Measurements from ENCODE around the gene MPZL1. TPM values are rescaled to one million over a fixed set of nuclear protein-coding genes. Genes with fewer than 3 reads are reported as not detected.

Gene MPZL1
- total RNA-seq, 1 experiment from 2014 or later: 52.9 TPM

DNA sequence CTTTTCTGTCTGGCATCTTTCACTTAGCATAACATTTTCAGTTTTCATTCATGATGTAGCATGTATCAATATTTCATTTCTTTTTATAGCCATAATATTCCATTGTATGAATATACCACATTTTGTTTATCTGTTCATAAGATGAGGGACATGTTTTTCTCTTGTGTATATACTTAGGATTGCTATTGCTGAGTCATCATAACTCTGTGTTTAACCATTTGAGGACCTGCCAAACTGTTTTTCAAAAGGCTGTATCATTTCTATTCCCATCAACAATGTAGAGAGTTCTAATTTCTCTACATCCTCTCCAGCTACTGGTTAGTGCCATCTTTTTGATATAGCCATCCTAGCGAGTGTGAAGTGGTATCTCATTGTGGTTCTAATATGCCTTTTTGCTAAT, 26.2 kb downstream of the MPZL1 start:
- no peak overlapping the region for H3K27ac ChIP-seq (ENCODE audit: low read depth, low read length)
- POLR2A ChIA-PET: no interaction called here
- ATAC-seq: no peak
- H2AFZ ChIP-seq (ENCODE audit: low read depth, low read length, poor library complexity, severe bottlenecking): no peak overlapping the region
- H3K79me2 ChIP-seq (ENCODE audit: insufficient read depth, low read length): peaks cover 76% of the 10 kb centered on the region
- H3K9me2 ChIP-seq (ENCODE audit: insufficient read depth): no peaks in the 10 kb centered on the region
- no peaks in the 10 kb centered on the region for H4K20me1 ChIP-seq (ENCODE audit: insufficient read depth)
- H3K4me3 ChIP-seq (replicated peaks in 1 of 2; ENCODE audit: low read depth in 1 of 2, low read length in 2 of 2): no peak overlapping the region
- no peaks in the 10 kb centered on the region for H3K27me3 ChIP-seq (ENCODE audit: insufficient read depth, low read length)
- peaks cover 4 to 15% of the 10 kb centered on the region in 2 experiments; a peak in 3 of 4 replicates for H3K4me1 ChIP-seq (ENCODE audit: control insufficient read depth in 1 of 2, insufficient read depth in 2 of 2, low read length in 2 of 2)
- RAD21 ChIA-PET (ENCODE audit: low non-redundant PET in 1 of 2, low total read pairs in 2 of 2, uncharacterized antibody in 2 of 2, unreplicated experiment in 2 of 2): no interaction called here
- no peaks in the 10 kb centered on the region for H3K36me3 ChIP-seq (ENCODE audit: control insufficient read depth in 1 of 2, insufficient read depth in 2 of 2, low read length in 2 of 2)
- CTCF ChIA-PET: no interaction called here
- intact Hi-C loops (cut with micrococcal nuclease): no loop called here
- DNase-seq (ENCODE audit: low read depth, low spot score): no peak
- no peak overlapping the region for H3K4me2 ChIP-seq (ENCODE audit: low read length)
- TF ChIP-seq SIN3A (IDR thresholded peaks at IDR 0.05; ENCODE audit: low read depth) (no peak), ZFX (IDR thresholded peaks at IDR 0.05) (no peak), CEBPB (IDR thresholded peaks at IDR 0.05; ENCODE audit: low read depth) (no peak), TCF7L2 (IDR thresholded peaks at IDR 0.05; ENCODE audit: borderline replicate concordance, extremely low read depth, insufficient read depth, insufficient read length) (no peak), POLR2A (IDR thresholded peaks at IDR 0.05; ENCODE audit: borderline replicate concordance, extremely low read depth, insufficient read depth, insufficient read length) (no peak), SRF (IDR thresholded peaks at IDR 0.05; ENCODE audit: low read depth) (no peak)
- TF ChIP-seq, protein P1, sequence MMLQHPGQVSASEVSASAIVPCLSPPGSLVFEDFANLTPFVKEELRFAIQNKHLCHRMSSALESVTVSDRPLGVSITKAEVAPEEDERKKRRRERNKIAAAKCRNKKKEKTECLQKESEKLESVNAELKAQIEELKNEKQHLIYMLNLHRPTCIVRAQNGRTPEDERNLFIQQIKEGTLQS (IDR thresholded peaks at IDR 0.05): no peak
- TF ChIP-seq, protein P2, sequence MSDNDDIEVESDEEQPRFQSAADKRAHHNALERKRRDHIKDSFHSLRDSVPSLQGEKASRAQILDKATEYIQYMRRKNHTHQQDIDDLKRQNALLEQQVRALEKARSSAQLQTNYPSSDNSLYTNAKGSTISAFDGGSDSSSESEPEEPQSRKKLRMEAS (IDR thresholded peaks at IDR 0.05): no peak
- TF ChIP-seq, protein P3, sequence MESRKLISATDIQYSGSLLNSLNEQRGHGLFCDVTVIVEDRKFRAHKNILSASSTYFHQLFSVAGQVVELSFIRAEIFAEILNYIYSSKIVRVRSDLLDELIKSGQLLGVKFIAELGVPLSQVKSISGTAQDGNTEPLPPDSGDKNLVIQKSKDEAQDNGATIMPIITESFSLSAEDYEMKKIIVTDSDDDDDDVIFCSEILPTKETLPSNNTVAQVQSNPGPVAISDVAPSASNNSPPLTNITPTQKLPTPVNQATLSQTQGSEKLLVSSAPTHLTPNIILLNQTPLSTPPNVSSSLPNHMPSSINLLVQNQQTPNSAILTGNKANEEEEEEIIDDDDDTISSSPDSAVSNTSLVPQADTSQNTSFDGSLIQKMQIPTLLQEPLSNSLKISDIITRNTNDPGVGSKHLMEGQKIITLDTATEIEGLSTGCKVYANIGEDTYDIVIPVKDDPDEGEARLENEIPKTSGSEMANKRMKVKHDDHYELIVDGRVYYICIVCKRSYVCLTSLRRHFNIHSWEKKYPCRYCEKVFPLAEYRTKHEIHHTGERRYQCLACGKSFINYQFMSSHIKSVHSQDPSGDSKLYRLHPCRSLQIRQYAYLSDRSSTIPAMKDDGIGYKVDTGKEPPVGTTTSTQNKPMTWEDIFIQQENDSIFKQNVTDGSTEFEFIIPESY (IDR thresholded peaks at IDR 0.05; ENCODE audit: extremely low read depth, insufficient replicate concordance, low read length): no peak
- TF ChIP-seq, protein P4, sequence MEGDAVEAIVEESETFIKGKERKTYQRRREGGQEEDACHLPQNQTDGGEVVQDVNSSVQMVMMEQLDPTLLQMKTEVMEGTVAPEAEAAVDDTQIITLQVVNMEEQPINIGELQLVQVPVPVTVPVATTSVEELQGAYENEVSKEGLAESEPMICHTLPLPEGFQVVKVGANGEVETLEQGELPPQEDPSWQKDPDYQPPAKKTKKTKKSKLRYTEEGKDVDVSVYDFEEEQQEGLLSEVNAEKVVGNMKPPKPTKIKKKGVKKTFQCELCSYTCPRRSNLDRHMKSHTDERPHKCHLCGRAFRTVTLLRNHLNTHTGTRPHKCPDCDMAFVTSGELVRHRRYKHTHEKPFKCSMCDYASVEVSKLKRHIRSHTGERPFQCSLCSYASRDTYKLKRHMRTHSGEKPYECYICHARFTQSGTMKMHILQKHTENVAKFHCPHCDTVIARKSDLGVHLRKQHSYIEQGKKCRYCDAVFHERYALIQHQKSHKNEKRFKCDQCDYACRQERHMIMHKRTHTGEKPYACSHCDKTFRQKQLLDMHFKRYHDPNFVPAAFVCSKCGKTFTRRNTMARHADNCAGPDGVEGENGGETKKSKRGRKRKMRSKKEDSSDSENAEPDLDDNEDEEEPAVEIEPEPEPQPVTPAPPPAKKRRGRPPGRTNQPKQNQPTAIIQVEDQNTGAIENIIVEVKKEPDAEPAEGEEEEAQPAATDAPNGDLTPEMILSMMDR (IDR thresholded peaks at IDR 0.05 in 2 of 3, conservative IDR thresholded peaks at IDR 0.05 in 1 of 3; ENCODE audit: borderline replicate concordance in 1 of 3, insufficient read depth in 1 of 3, low read depth in 2 of 3, low read length in 2 of 3): no peak
- no peak overlapping the region for H3K9ac ChIP-seq (ENCODE audit: low read length)
- H3K9me3 ChIP-seq (ENCODE audit: control insufficient read depth in 1 of 2, insufficient read depth in 1 of 2, low read depth in 1 of 2, low read length in 2 of 2): no peaks in the 10 kb centered on the region
- no TSS peak for BruUV-seq (replicated peaks)
